Adrenal gland (tissue), 5 donors: ENCODE data around the gene TFG.
"Not testable (repeated sequence)": the region's sequence is repeated elsewhere in the genome, so short reads cannot be mapped to it uniquely, and the experiment has no call there.

Experiments used
- POLR2A ChIP-seq, 2 donors: fragments of 450-650 bp; IDR thresholded peaks; one replicate each; pipeline ENCODE4 v1.6.1; 2017; ENCODE audit warnings: antibody characterized with exemption in 2 of 2, mild to moderate bottlenecking in 2 of 2, moderate library complexity in 1 of 2
- TF ChIP-seq, protein P1 (sequence below), 6 experiments: fragments of 450-650 bp in 4 of 6; fragments of 200-600 bp in 2 of 6; sonication (generic) in 1 of 6; IDR thresholded peaks; 1 replicate in 5 of 6; 2 replicates in 1 of 6; pipeline versions ENCODE4 v1.5.1 to v1.8.0; 2016 to 2021; ENCODE audit warnings: antibody characterized with exemption in 6 of 6, mild to moderate bottlenecking in 2 of 6, moderate library complexity in 1 of 6
- donor health status: DM: no; HTN: no; CAD: no.

DNA sequence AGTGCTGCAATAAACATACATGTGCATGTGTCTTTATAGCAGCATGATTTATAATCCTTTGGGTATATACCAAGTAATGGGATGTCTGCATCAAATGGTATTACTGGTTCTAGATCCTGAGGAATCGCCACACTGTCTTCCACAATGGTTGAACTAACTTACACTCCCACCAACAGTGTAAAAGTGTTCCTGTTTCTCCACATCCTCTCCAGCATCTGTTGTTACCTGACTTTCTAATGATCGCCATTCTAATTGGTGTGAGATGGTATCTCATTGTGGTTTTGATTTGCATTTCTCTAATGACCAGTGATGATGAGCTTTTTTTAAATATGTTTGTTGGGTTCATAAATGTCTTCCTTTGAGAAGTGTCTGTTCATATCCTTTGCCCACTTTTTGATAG, 38.3 kb upstream of the TFG start:
- not testable (repeated sequence) for TF ChIP-seq POLR2A (IDR thresholded peaks at IDR 0.05)
- TF ChIP-seq, protein P1, sequence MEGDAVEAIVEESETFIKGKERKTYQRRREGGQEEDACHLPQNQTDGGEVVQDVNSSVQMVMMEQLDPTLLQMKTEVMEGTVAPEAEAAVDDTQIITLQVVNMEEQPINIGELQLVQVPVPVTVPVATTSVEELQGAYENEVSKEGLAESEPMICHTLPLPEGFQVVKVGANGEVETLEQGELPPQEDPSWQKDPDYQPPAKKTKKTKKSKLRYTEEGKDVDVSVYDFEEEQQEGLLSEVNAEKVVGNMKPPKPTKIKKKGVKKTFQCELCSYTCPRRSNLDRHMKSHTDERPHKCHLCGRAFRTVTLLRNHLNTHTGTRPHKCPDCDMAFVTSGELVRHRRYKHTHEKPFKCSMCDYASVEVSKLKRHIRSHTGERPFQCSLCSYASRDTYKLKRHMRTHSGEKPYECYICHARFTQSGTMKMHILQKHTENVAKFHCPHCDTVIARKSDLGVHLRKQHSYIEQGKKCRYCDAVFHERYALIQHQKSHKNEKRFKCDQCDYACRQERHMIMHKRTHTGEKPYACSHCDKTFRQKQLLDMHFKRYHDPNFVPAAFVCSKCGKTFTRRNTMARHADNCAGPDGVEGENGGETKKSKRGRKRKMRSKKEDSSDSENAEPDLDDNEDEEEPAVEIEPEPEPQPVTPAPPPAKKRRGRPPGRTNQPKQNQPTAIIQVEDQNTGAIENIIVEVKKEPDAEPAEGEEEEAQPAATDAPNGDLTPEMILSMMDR (IDR thresholded peaks at IDR 0.05), result not testable (repeated sequence)
